ENCODE data around the gene NAT16. TPM values are rescaled to one million over a fixed set of nuclear protein-coding genes. Genes with fewer than 3 reads are reported as not detected.

NAT16 gene
- total RNA-seq, 4 donors from 2014 or later: not detected

DNA sequence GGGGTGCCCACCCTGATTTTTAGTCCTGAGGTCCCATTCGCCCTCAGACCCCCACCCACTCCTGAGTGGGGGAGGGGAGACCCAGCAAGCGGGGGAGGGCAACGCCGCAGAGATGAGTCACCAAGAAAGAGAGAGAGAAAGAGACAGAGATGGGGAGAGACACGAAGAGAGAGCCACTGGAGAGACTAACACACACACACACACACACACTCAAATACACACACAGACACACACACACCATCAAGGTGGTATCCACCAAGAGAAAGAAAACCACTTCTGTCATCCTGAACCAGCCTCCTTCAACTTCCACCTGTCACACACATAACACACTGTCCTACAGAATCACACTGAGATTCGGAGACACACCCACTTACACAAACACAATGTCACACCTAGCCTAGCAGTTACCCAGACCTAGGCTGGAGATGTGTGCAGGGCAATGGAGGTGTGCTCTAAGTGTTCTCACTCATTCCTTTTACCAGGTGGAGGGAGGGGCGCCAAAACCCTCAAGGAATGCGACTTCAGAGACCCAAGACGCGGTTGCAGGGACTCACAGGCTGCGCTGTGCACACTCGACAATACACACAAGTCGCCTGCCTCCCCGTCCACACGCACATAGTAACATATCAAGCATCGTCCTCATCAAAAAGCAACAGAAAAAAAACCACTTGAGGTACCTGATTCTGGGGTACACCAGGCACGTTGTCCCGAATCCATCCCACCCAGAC, 10.8 kb downstream of the NAT16 start:
- Histone ChIP-seq H3K4me3 (no peak overlapping the region), H3K27ac (no peak overlapping the region), H3K36me3 (no peaks in the 10 kb centered on the region), H3K9me3 (no peaks in the 10 kb centered on the region), H3K4me1 (peaks cover 20 to 45% of the 10 kb centered on the region in 2 donors), H3K27me3 (peaks cover 92 to 100% (median 99%) of the 10 kb centered on the region in 3 donors)
- intact Hi-C loops (cut with DNase I; ENCODE audit: low total_unique reads) (no loop called here), in situ Hi-C loops (cut with MboI; ENCODE audit: low sequenced_read_pairs in 4 of 4) (no loop called here)
- DNase-seq: no peak
- ATAC-seq: no peak
- no peak for TF ChIP-seq POLR2A (IDR thresholded peaks at IDR 0.05)

DNA sequence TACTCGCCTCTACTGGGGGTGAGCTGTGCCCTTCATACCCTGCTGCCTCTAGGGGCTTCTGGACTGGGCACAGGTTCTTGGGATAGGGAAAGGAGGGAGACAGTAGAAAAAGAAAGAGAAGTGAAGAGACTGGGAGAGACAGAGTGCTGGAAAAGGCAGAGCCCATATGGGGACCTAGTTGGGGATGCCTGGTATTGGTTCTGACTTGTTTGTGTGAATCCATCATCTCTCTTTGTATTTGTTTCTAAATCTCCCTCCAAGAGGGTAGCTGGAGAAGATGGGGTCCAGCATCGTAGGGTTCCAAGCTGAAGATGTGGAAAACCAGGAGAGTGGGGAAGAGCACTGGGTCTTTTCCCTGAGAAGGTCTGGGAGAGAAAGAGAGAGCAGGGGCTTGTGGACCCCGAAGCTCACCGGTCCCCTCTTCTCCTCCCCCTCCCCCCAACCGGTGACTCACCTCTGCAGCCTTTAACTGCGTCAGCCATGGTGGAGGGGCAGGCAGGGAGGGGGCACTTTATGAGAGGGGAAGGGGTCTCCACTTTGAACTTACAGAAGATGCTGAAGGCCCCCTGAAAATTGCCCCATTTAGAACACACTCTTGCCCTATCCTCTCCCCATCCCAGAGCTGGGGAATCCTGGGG, 11.6 kb downstream of the NAT16 start:
- no peak overlapping the region for H3K4me3 ChIP-seq
- H3K27me3 ChIP-seq: peaks cover 92 to 99% (median 99%) of the 10 kb centered on the region in 3 donors
- no peak for DNase-seq
- no peaks in the 10 kb centered on the region for H3K9me3 ChIP-seq
- intact Hi-C loops (cut with DNase I; ENCODE audit: low total_unique reads): no loop called here
- in situ Hi-C loops (cut with MboI; ENCODE audit: low sequenced_read_pairs in 4 of 4): no loop called here
- H3K4me1 ChIP-seq: peaks cover 22 to 42% of the 10 kb centered on the region in 2 donors
- no peak overlapping the region for H3K27ac ChIP-seq
- TF ChIP-seq, protein P1, sequence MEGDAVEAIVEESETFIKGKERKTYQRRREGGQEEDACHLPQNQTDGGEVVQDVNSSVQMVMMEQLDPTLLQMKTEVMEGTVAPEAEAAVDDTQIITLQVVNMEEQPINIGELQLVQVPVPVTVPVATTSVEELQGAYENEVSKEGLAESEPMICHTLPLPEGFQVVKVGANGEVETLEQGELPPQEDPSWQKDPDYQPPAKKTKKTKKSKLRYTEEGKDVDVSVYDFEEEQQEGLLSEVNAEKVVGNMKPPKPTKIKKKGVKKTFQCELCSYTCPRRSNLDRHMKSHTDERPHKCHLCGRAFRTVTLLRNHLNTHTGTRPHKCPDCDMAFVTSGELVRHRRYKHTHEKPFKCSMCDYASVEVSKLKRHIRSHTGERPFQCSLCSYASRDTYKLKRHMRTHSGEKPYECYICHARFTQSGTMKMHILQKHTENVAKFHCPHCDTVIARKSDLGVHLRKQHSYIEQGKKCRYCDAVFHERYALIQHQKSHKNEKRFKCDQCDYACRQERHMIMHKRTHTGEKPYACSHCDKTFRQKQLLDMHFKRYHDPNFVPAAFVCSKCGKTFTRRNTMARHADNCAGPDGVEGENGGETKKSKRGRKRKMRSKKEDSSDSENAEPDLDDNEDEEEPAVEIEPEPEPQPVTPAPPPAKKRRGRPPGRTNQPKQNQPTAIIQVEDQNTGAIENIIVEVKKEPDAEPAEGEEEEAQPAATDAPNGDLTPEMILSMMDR (IDR thresholded peaks at IDR 0.05 in 4 of 5, conservative IDR thresholded peaks at IDR 0.05 in 1 of 5): no peak
- no peak for TF ChIP-seq POLR2A (IDR thresholded peaks at IDR 0.05)
- no peaks in the 10 kb centered on the region for H3K36me3 ChIP-seq
- no peak for ATAC-seq

DNA sequence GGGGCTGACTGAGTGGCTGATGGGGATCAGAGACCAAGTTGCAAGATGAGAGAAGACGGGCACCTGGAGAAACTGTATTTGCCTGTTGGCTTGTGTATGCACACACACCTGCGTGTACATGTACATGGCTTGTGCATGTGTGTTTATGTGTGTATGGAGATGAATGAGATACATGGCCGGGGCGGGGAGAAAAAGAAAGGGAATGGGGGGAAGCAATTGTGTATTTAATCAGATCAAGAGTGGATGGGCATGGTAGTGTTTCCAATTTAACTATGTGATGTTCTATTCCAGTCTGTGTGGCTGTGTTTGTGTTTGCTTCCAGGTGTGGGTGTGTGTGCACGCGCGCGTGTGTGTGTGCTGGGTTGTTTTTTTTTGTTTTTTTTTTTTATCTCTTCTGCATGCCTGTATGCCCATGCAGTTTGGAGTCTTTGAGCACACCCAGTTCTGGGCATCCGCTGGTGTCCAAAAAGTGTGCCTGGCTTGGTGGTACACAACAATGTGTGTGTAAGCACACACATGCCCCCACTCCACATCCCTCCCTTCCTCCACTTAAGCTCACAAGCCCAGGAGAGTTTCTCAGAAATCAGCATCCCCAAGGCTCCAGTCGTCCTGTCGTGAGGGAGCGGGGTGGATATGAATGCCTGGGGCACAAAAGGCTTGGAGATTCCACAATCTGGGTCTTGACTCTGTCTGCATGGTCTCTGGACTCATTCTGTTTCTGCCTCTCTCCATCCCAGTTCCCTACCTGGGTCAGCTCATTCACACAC, 12.3 kb downstream of the NAT16 start:
- no peaks in the 10 kb centered on the region for H3K36me3 ChIP-seq
- no peak for ATAC-seq
- TF ChIP-seq, protein P1 (IDR thresholded peaks at IDR 0.05 in 4 of 5, conservative IDR thresholded peaks at IDR 0.05 in 1 of 5): no peak
- no peak for TF ChIP-seq POLR2A (IDR thresholded peaks at IDR 0.05)
- peaks cover 18 to 35% of the 10 kb centered on the region in 2 donors for H3K4me1 ChIP-seq
- in situ Hi-C loops (cut with MboI; ENCODE audit: low sequenced_read_pairs in 4 of 4) (no loop called here), intact Hi-C loops (cut with DNase I; ENCODE audit: low total_unique reads) (no loop called here)
- no peak overlapping the region for H3K27ac ChIP-seq
- DNase-seq: no peak
- no peaks in the 10 kb centered on the region for H3K9me3 ChIP-seq
- H3K27me3 ChIP-seq: peaks cover 87 to 99% (median 95%) of the 10 kb centered on the region in 3 donors
- no peak overlapping the region for H3K4me3 ChIP-seq

DNA sequence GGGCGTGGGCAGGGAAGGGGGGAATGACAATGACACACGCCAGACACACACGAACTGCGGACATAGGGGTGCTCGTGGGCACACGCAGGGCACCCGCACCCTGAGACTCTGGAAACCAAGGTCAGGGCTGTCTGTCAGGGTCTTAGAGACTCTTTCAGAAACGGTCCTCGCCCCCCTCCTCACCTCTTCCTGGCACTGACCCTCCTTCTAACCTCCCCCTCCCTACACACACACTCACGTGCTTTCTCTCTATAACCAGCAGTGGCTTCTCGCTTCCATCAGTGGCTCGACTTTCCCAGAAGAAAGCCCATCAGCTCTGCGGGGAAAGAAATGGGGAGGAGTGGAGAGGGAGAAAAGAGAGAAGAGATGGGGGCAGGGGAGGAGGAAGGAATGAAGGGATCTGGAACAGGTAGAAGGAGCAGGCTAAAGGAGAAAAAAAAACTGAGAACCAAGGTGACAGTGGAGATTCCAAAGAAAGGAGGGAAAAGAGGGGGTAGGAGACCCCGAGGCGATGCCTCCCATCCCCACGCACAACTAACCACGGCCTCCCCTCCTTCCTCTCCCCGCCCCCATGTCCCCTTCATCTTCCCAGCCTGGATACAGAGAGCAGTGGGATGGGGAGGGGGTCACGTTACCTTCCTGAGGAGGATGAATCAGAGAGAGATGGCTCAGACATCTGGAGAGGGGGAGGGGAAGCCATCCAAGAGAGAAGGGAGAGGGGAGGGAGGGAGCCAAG, 13.0 kb downstream of the NAT16 start:
- H3K4me3 ChIP-seq: no peak overlapping the region
- peaks cover 85 to 98% (median 94%) of the 10 kb centered on the region in 3 donors for H3K27me3 ChIP-seq
- no peaks in the 10 kb centered on the region for H3K36me3 ChIP-seq
- DNase-seq (no peak), ATAC-seq (no peak)
- peaks cover 18 to 29% of the 10 kb centered on the region in 2 donors for H3K4me1 ChIP-seq
- no peak for TF ChIP-seq POLR2A (IDR thresholded peaks at IDR 0.05)
- TF ChIP-seq, protein P1 (IDR thresholded peaks at IDR 0.05 in 4 of 5, conservative IDR thresholded peaks at IDR 0.05 in 1 of 5): no peak
- no peak overlapping the region for H3K27ac ChIP-seq
- H3K9me3 ChIP-seq: no peaks in the 10 kb centered on the region
- in situ Hi-C loops (cut with MboI; ENCODE audit: low sequenced_read_pairs in 4 of 4): no loop called here
- intact Hi-C loops (cut with DNase I; ENCODE audit: low total_unique reads): no loop called here

Measured in gastrocnemius medialis (tissue), 4 donors.